ENCODE results near the gene TTC33.

TTC33 gene

GRCh38 chr5:40687321-40687720 lies 68.4 kb downstream of the TTC33 start:
- H3K4me3 ChIP-seq (ENCODE audit: low read depth, low read length) = no peak overlapping the region
- TF ChIP-seq CTCF (IDR thresholded peaks at IDR 0.05; ENCODE audit: low read depth, low read length) = no peak

GRCh38 chr5:40685976-40686486 lies 69.7 kb downstream of the TTC33 start:
- no peak for TF ChIP-seq CTCF (IDR thresholded peaks at IDR 0.05; ENCODE audit: low read depth, low read length)
- H3K4me3 ChIP-seq (ENCODE audit: low read depth, low read length) = no peak overlapping the region

GRCh38 chr5:40685193-40685592 lies 70.6 kb downstream of the TTC33 start:
- H3K4me3 ChIP-seq (ENCODE audit: low read depth, low read length) = 0 out of 2 replicates have a peak overlapping the region, but pooled peaks have one; percentile 6
- no peak for TF ChIP-seq CTCF (IDR thresholded peaks at IDR 0.05; ENCODE audit: low read depth, low read length)

GRCh38 chr5:40683305-40683704 lies 72.5 kb downstream of the TTC33 start:
- H3K4me3 ChIP-seq (ENCODE audit: low read depth, low read length) = peak overlapping the region; percentile 82
- no peak for TF ChIP-seq CTCF (IDR thresholded peaks at IDR 0.05; ENCODE audit: low read depth, low read length)

GRCh38 chr5:40682154-40683017 lies 73.4 kb downstream of the TTC33 start:
- peak overlapping the region; percentile 82 for H3K4me3 ChIP-seq (ENCODE audit: low read depth, low read length)
- no peak for TF ChIP-seq CTCF (IDR thresholded peaks at IDR 0.05; ENCODE audit: low read depth, low read length)

GRCh38 chr5:40681363-40682153 lies 74.2 kb downstream of the TTC33 start:
- peak overlapping the region; percentile 82 for H3K4me3 ChIP-seq (ENCODE audit: low read depth, low read length)
- no peak for TF ChIP-seq CTCF (IDR thresholded peaks at IDR 0.05; ENCODE audit: low read depth, low read length)
